ENCODE data around the gene PCDHA10.

DNA sequence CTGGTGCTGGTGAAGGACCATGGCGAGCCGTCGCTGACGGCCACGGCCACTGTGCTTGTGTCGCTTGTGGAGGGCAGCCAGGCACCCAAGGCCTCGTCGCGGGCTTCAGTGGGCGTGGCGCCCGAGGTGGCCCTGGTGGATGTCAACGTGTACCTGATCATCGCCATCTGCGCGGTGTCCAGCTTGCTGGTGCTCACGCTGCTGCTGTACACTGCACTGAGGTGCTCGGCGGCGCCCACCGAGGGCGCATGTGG is 2.2 kb downstream of the PCDHA10 start:
- no peak for TF ChIP-seq SIN3A (IDR thresholded peaks at IDR 0.05; ENCODE audit: borderline replicate concordance, insufficient read depth, low read length)
- TF ChIP-seq POLR2AphosphoS5 (IDR thresholded peaks at IDR 0.05; ENCODE audit: low read depth, low read length): no peak
